Umbilical cord (tissue), 2 donors: ENCODE measurements around the gene GRAP2. TPM values are rescaled to one million over a fixed set of nuclear protein-coding genes. Genes with fewer than 3 reads are reported as not detected.
"Not testable (repeated sequence)": the region's sequence is repeated elsewhere in the genome, so short reads cannot be mapped to it uniquely, and the experiment has no call there.

Experiments used
- DNase-seq: peaks from one replicate; pipeline ENCODE4 v3.0.0-alpha.2; 2015; ENCODE audit warnings: low spot score
- total RNA-seq: library from RNA; depleted of rRNA; stranded (reverse); fragments of >200 nt; gene quantifications from one replicate; pipeline ENCODE4 v1.2.3, GENCODE V29; 2014; ENCODE audit warnings: low replicate concordance; ENCODE audit not compliant: insufficient read depth

GRAP2 gene
- total RNA-seq, 1 donor from 2014 or later: 4.3 TPM

GRCh38 chr22:39897841-39898240, 3.0 kb upstream of the GRAP2 start:
- DNase-seq: no peak

GRCh38 chr22:39898997-39899396, 1.9 kb upstream of the GRAP2 start:
- DNase-seq: peak; percentile 12

- no peak for DNase-seq
Observed at GRCh38 chr22:39901565-39902146, 772 bp downstream of the GRAP2 start.

GRCh38 chr22:39904024-39904423, 3.1 kb downstream of the GRAP2 start:
- DNase-seq: not testable (repeated sequence)

- no peak for DNase-seq
Observed at GRCh38 chr22:39904862-39905261, 4.0 kb downstream of the GRAP2 start.

- no peak for DNase-seq
Observed at GRCh38 chr22:39905687-39906086, 4.8 kb downstream of the GRAP2 start.

- no peak for DNase-seq
Observed at GRCh38 chr22:39906207-39906606, 5.3 kb downstream of the GRAP2 start.

- no peak for DNase-seq
Observed at GRCh38 chr22:39907047-39907446, 6.2 kb downstream of the GRAP2 start.

- no peak for DNase-seq
Observed at GRCh38 chr22:39907605-39908097, 6.8 kb downstream of the GRAP2 start.

- DNase-seq: no peak
Observed at GRCh38 chr22:39908136-39908535, 7.3 kb downstream of the GRAP2 start.

GRCh38 chr22:39908737-39909136, 7.9 kb downstream of the GRAP2 start:
- no peak for DNase-seq

- no peak for DNase-seq
Observed at GRCh38 chr22:39910876-39911613, 10.2 kb downstream of the GRAP2 start.

- DNase-seq: peak; percentile 33
Observed at GRCh38 chr22:39913321-39913720, 12.4 kb downstream of the GRAP2 start.

- peak; percentile 15 for DNase-seq
Observed at GRCh38 chr22:39913886-39914285, 13.0 kb downstream of the GRAP2 start.

GRCh38 chr22:39914584-39914983, 13.7 kb downstream of the GRAP2 start:
- DNase-seq: no peak

- DNase-seq: no peak
Observed at GRCh38 chr22:39915295-39915726, 14.4 kb downstream of the GRAP2 start.

- DNase-seq: no peak
Observed at GRCh38 chr22:39916496-39916895, 15.6 kb downstream of the GRAP2 start.

- no peak for DNase-seq
Observed at GRCh38 chr22:39917197-39917643, 16.3 kb downstream of the GRAP2 start.

GRCh38 chr22:39917776-39918495, 17.1 kb downstream of the GRAP2 start:
- DNase-seq: peak; percentile 15

GRCh38 chr22:39920134-39920743, 19.4 kb downstream of the GRAP2 start:
- DNase-seq: no peak

- DNase-seq: no peak
Observed at GRCh38 chr22:39923696-39924095, 22.8 kb downstream of the GRAP2 start.

- no peak for DNase-seq
Observed at GRCh38 chr22:39924286-39924685, 23.4 kb downstream of the GRAP2 start.
